Ammon's horn (tissue), 1 donor: ENCODE data around the gene ACTR8.
"Not testable (repeated sequence)": the region's sequence is repeated elsewhere in the genome, so short reads cannot be mapped to it uniquely, and the experiment has no call there.

ENCODE experiments used
- DNase-seq: peaks from one replicate; pipeline ENCODE4 v3.0.0-alpha.2; 2016; ENCODE audit warnings: low spot score

Gene ACTR8

GRCh38 chr3:53881691-53882593 is at the start of gene ACTR8:
ACTR8 (minus strand) TSS chr3:53882152; CDS start chr3:53882101, 51 bp downstream.
- peak; percentile 91 for DNase-seq

DNA sequence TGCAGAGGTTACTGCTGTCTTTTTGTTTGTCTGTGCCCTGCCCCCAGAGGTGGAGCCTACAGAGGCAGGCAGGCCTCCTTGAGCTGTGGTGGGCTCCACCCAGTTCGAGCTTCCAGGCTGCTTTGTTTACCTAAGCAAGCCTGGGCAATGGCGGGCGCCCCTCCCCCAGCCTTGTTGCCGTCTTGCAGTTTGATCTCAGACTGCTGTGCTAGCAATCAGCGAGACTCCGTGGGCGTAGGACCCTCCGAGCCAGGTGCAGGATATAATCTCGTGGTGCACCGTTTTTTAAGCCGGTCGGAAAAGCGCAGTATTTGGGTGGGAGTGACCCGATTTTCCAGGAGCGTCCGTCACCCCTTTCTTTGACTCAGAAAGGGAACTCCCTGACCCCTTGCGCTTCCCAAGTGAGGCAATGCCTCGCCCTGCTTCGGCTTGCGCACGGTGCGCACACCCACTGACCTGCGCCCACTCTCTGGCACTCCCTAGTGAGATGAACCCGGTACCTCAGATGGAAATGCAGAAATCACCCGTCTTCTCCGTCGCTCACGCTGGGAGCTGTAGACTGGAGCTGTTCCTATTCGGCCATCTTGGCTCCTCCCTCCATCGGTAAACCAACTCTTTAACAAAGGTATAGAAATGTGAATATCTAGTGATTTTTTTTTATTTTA is 45.4 kb upstream of the ACTR8 start:
- DNase-seq = not testable (repeated sequence)

- no peak for DNase-seq
Observed at GRCh38 chr3:53921296-53921695, 39.3 kb upstream of the ACTR8 start.

DNA sequence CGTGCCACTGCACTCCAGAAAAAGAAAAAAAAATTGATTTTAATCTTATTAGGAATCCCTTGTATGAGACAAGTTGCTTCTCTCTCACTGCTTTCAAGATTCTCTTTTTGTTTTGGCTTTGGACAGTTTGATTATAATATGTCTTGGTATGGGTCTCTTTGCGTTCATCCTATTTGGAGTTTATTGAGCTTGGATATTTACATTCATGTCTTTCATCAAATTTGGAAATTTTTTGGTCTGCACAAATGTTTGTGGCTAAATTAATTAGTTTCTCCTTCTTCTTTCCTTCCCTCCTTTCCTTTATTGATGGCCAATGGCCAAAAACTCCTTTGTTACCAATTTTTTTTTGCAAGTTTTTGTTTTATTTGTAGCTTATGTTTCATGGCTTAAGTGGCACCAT is 37.8 kb upstream of the ACTR8 start:
- no peak for DNase-seq

DNA sequence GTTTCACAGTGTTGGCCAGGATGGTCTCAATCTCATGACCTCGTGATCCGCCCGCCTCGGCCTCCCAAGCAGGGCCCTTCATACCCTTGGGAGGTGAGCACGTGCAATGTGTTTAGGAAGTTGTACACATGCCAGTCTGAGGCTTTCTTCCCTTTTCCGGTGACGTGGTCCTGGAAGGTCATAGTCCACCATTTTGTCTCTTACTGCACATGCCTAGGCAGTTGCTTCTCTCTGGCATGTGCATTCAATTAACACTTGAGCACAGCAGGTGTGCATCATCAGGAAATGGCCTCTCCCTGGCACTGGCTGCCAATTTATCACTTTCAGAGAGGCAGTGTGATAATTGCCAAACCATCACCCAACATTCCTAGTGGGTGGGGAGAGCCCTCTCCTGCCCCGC is 31.4 kb upstream of the ACTR8 start:
- no peak for DNase-seq

DNA sequence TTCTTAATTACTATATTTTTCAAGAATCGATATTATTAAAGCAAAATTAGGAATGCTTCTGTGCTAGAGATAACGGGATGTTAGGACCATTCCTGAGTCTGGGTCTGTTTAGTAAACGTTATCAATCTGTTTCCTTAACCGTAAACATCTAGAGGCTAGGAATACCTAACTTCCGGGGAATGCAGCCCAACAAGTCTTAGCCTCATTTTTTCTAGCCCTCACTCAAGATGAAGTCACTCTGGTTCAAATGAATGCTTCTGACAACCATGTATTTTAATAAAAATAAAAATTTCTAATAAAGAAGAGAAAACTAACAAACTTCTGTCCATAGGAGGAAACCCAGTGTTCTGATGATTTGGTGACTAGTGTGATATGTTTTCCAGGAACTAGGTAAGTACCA is 20.8 kb upstream of the ACTR8 start:
- no peak for DNase-seq

DNA sequence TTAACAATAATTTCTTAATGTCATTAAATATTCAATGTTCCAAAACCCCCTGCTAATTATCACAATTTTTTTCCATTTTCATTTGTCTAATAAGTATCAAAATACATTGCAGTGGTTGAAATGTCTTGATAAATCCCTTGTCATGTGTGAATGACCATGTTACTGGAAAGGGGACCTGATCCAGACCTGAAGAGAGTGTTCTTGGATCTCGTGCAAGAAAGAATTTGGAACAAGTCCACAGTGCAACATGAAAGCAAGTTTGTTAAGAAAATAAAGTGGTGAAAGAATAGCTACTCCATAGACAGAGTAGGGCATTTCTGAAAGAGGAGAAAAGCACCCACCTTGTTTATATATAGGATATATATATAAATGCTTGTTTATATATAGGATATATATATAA is 20.1 kb upstream of the ACTR8 start:
- no peak for DNase-seq

DNA sequence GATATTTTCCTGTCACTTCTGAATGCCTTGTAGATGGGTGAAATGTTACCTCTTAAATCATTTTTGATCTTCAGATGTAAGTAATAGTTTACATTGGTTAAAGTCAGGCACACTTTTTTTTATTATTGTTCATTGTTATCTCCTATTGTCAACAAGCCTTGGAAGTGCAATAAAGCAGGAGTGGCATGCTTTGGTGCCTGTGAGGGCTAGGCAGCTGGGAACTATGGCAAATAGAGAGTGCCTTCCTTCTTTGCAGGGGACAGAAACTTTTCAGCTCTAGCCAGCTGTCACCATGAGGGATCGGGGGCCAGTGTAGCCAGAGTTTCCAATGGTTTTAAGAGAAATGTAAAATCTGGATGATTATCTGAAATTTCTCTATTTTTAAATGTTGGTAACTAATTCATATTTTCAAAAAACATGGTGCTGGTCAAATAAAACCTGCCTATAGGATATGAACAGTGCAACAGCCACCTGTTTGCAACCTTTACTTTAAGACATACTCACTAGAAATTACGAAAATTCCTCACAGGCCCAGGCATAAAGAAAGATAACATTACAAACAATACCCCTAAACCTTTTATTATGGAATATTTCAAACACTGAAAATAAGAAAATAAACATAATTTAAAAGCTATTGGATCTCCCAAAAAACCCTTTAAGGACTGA is 18.8 kb upstream of the ACTR8 start:
- DNase-seq = no peak

DNA sequence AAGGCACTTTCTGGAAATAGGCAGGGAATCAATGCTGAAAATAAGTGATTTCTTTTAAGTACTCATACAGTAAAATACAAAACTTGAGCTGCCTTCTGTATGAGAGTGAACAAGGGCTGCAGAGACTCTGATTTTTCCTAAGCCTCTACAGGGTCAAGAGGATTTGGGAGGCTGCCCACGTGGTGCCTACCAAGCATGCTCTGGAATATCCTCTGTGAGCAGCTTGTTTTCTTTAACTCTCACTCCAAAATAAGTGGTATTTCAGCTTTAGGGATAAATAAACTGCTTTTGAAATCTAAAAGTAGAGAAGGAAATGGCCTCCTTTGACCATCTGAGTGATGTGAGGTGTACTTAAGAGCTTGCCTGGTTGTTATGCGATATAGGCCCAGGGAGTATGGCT is 17.8 kb upstream of the ACTR8 start:
- no peak for DNase-seq

DNA sequence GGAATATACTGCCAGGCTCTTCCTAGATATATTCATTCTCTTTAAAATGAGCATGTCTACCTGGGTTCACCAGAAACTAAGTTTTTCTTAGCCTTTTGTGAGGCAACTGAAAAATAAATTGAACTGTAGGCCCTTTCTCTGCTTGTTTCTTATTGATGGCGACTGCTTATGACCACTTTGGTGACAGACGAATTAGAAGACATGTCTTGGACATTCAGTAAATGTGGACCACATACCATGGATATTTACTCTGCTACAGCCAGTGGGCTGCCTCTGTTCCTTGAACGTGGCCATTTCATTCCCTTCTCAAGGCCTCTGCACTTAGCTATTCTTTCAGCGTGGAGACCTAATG is 10.3 kb upstream of the ACTR8 start:
- DNase-seq = no peak

DNA sequence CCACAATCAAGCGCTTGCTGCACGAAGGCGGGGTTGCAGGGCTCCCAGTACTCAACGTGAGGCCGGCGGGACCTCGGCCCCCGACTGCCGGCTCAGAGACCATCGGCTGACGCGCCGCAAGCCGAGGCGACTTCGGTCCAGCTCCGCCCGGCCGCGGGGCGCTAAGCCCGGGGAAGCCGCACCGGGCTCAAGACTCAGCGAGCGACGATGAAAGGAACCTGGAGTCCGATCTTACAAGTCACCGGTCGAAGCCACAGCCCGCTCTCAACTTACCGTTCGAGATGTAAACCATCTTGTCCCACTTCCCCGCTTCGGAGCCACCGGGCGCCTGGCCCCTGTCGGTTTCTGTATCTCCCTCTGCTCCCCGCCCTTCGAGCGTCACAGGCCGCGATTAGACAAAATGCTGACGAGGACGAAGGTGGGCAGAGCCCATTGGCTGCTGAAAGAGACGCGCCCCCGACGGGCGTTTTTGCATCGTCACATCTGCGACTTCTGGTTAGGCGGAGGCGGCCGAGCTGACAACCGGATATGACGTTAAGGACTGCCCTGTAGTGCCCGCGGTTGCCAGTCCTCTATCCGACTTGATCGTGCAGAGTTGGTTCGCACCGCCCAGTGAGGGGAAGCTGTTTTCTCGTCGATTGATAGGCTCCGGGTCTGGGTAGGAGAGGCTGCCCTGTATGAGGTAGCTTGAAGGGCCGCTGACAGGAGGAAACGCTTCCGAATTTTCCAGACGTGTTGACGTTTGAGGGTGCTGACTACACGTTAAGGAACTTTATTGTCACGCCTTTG is 9.7 kb upstream of the ACTR8 start, which contains the start of gene SELENOK:
SELENOK (minus strand) TSS at position 363 of the 789 bp plus-strand sequence.
- DNase-seq = peak; percentile 100

DNA sequence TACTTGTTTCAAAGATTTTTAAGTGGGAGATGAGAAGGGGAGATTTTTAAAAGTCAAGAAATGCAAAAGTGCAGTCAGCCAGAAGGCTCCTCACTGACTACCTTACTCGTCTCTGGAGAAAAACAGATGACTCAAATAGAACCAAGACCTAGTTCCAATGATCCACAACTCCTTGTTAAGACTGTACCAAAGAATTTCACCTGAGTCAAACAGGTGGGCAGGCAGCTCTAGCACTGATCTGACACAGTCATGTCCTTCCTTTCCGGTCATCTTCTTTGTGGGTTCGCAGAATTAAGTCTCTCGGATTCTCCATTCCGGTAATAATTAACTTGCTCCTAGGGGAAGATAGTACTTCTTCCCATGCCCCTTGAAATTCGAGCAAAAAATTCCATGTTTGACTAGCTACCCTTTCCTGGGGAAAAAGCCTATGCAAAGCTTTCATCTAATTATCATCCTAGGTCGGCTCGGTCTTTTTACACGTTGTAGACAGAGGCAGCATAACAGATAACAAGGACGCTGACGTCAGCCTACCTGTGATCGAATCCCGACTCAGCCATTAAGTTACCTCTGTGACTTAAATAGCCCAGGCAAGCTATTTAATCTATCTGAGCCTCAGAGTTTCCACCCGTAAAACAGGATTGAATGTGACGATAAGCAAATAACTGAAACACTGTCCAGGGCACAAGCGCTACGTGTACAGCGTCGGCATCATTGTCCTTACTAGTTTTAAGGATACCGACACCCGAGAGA is 8.9 kb upstream of the ACTR8 start:
- peak; percentile 29 for DNase-seq

- no peak for DNase-seq
Observed at GRCh38 chr3:53888232-53888631, 6.3 kb upstream of the ACTR8 start.

GRCh38 chr3:53887446-53887845 is 5.5 kb upstream of the ACTR8 start:
- DNase-seq = no peak

GRCh38 chr3:53885239-53885638 is 3.3 kb upstream of the ACTR8 start:
- DNase-seq = peak; percentile 48

GRCh38 chr3:53884623-53885022 is 2.7 kb upstream of the ACTR8 start:
- no peak for DNase-seq

DNA sequence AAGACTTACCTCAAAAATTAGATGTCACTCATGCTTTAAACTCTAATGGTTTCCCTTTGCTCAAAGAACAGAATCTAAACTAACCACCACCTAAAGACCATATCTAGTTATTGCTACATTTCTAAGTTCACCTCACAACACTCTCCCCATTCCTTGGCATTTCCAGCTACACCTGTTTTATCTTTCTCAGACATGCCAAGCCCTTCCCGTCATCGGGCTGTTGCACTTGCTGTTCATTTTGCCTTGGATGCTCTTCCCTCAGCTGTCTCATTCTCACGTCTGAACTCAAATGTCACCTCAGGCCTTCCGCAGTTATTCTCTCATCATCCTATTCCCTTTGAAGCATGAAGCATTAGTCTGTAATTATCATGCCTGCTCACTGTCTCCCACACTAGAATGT is 1.1 kb upstream of the ACTR8 start:
- no peak for DNase-seq

GRCh38 chr3:53880396-53881345 is 1.3 kb downstream of the ACTR8 start:
- DNase-seq = no peak

DNA sequence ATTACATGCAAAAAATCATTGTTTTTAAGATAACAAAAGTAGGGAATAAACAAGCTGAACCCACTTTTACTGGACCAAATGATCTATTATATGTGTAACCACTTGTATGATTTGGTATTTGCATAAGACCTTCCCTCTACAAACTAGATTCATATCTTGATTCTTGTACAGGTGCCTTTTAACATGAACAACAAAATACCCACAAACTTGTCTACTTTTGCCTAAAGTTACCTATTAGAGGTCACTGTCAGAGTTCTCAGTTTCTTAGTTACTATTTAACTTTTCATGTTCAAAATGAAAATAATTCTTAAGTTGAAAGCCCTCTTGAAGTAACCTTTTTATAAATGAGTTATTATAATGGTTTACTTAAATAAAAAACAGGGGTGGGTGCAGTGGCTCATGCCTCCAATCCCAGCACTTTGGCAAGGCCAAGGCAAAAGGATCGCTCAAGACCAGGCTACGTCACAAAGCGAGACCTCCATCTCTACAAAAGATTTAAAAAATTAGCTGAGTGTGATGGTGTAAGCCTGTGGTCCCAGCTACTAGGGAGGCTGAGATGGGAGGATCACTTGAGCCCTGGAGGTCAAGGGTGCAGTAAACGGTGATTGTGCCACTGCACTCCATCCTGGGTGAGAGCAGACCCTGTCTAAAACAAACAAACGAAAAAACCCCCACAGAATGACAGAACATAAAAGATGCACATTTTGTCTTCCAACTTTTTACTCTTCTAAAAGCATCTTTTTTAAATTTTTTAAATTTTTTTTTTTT is 16.0 kb downstream of the ACTR8 start:
- DNase-seq = no peak
